ENCODE results near the gene SEC14L1. TPM values are rescaled to one million over a fixed set of nuclear protein-coding genes. Genes with fewer than 3 reads are reported as not detected.

SEC14L1 gene
- total RNA-seq, 1 experiment from 2014 or later, result 58.6 TPM

GRCh38 chr17:77222356-77222755 is 81.6 kb downstream of the SEC14L1 start:
- H2BK15ac ChIP-seq (ENCODE audit: low read depth, low read length), result no peak overlapping the region
- no peaks in the 10 kb centered on the region for H3K79me1 ChIP-seq (ENCODE audit: insufficient read depth, low read depth, low read length, poor library complexity, severe bottlenecking)
- H3K4me3 Mint-ChIP-seq, result no peak overlapping the region
- no peak overlapping the region for H2BK20ac ChIP-seq (ENCODE audit: low read depth, low read length, poor library complexity, severe bottlenecking)
- H3K18ac ChIP-seq (ENCODE audit: insufficient read length, low read depth, low read length), result no peak overlapping the region
- no peak overlapping the region for H4K91ac ChIP-seq (ENCODE audit: insufficient read length, low read depth, low read length)
- H3K27ac Mint-ChIP-seq, result 0 out of 7 replicates have a peak overlapping the region, but pooled peaks of 1 of the 3 experiments have one; percentile 23
- H3K4me2 ChIP-seq (ENCODE audit: insufficient read depth, insufficient read length, low read length), result no peak overlapping the region
- no peaks in the 10 kb centered on the region for H3K23me2 ChIP-seq (ENCODE audit: insufficient read length, low read depth, low read length, poor library complexity, severe bottlenecking)
- H3K23ac ChIP-seq (ENCODE audit: insufficient read length, low read depth, low read length), result no peak overlapping the region
- peaks cover 0 to 3% of the 10 kb centered on the region in 2 experiments; a peak in 2 of 4 replicates for H3K4me1 Mint-ChIP-seq
- no peak for TF ChIP-seq CTCF (conservative IDR thresholded peaks at IDR 0.05)
- no peak overlapping the region for H3K14ac ChIP-seq (ENCODE audit: insufficient read depth, low read length)
- H2BK5ac ChIP-seq (ENCODE audit: insufficient read length, low read length), result no peak overlapping the region
- H2BK12ac ChIP-seq (ENCODE audit: insufficient read length, low read depth, low read length), result no peak overlapping the region
- H3K9me3 ChIP-seq (ENCODE audit: control insufficient read depth, low read depth, low read length), result no peaks in the 10 kb centered on the region
- no CpG with 5 or more reads among the region's 7 CpGs for WGBS (ENCODE audit: extremely low coverage, insufficient read length, low lambda C conversion rate)
- no peak overlapping the region for H2BK120ac ChIP-seq (ENCODE audit: low read depth, low read length, poor library complexity, severe bottlenecking)
- 0 out of 7 replicates have a peak, but pooled peaks cover 0 to 5% (median 4%) of the 10 kb centered on the region in 3 experiments for H3K36me3 Mint-ChIP-seq (ENCODE audit: insufficient read depth in 1 of 3, low read depth in 3 of 3)
- H3K4ac ChIP-seq (ENCODE audit: low read depth, low read length), result no peak overlapping the region
- no peak overlapping the region for H3T11ph ChIP-seq (ENCODE audit: low read length)
- no peak overlapping the region for H3K27ac ChIP-seq (ENCODE audit: insufficient read length, low read depth, low read length)
- no peaks in the 10 kb centered on the region for H4K20me1 ChIP-seq (ENCODE audit: control insufficient read depth, insufficient read depth, insufficient read length)
- H3K79me2 ChIP-seq (ENCODE audit: insufficient read depth, low read length), result no peaks in the 10 kb centered on the region
- H3K9me3 Mint-ChIP-seq, result peaks cover 0 to 3% of the 10 kb centered on the region in 2 experiments; a peak in 1 of 5 replicates
- no peak for DNase-seq
- H3K9ac ChIP-seq (ENCODE audit: extremely low read depth, insufficient read length, low read length), result no peak overlapping the region
- H3K4me1 ChIP-seq (ENCODE audit: insufficient read depth, low read length), result no peaks in the 10 kb centered on the region
- no peaks in the 10 kb centered on the region for H3K27me3 ChIP-seq (ENCODE audit: insufficient read depth, low read length)
- H3K27me3 Mint-ChIP-seq (ENCODE audit: low read depth), result peaks cover under 1% of the 10 kb centered on the region; the same call in 1 of the 2 replicates
- no peak overlapping the region for H3K56ac ChIP-seq (ENCODE audit: insufficient read length, low read depth, low read length)
- no peak overlapping the region for H4K5ac ChIP-seq (ENCODE audit: insufficient read length, low read depth, low read length)
- H2AFZ ChIP-seq (ENCODE audit: low read length), result no peak overlapping the region
- no peak overlapping the region for H2AK5ac ChIP-seq (ENCODE audit: insufficient read length, low read length)
- no peak overlapping the region for H4K8ac ChIP-seq (replicated peaks; ENCODE audit: insufficient read length, low read depth, low read length)
